NCI-H345 (cell line): ENCODE measurements around the gene FAM13A.

Source experiments
- DNase-seq: peaks from one replicate; lab custom pipeline; 2025; lab: John Stamatoyannopoulos, UW

The FAM13A gene

DNA sequence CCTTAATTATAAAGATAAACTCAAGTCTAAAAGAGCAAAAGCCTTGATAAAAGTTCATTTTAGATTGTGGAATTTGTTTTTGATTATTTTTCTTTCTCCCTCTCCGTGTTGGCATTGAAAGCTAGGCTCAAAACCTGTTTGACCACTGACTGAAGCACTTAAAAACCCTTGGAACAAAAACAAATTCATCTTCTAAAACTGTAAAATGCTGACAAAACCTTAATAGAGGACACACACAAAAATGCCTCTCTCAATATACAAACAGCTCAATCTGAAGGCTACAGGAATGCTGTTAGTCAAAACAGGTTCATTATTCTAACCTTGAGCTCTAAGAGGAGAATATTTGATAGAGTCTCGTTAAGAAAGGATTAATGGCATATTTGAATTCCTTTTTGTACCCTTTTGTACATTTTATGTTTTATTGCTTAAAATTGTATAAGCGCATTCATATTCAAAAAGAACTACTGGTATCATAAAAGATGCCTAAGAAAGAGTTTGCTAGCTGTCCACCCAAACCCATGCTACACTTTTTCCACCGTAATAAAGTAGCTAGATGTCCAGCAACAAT is 285.0 kb downstream of the FAM13A start:
- DNase-seq = no peak

DNA sequence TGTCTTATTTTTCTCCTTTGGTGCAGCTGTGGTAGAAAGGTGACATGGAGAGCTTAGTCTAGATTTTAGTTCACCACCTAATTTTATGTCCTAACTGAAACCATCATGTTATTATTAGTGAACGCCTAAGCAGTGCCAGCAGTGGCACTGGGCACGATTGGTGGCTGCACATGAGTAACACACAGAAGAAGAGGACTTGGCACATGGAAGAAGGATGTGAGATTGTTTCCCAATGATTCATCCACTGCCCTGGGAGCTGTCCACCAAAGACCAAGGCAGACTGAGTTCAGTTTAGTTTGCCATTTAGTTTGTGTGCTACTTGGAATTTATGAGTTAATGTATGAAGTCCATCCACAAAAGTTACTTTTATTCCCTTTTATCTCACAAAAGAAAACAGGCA is 291.3 kb downstream of the FAM13A start:
- no peak for DNase-seq

DNA sequence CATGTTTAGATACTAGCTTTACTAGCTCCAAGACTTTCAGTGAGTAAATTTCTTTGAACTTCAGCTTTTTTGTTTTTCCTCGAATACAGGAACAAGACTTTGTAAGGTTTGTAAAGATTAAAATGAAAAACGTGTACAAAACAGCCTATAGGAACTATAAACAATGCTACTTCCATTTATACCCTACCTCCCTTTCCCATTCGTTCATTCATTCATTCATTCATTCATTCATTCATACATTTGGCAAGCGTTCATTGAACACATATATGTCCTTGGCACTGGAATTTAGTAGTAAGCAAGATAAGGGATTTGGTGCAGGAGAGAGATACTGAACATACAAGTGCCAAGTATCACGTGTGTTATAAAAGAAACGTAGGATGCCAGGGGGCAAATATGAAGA is 293.9 kb downstream of the FAM13A start:
- no peak for DNase-seq

DNA sequence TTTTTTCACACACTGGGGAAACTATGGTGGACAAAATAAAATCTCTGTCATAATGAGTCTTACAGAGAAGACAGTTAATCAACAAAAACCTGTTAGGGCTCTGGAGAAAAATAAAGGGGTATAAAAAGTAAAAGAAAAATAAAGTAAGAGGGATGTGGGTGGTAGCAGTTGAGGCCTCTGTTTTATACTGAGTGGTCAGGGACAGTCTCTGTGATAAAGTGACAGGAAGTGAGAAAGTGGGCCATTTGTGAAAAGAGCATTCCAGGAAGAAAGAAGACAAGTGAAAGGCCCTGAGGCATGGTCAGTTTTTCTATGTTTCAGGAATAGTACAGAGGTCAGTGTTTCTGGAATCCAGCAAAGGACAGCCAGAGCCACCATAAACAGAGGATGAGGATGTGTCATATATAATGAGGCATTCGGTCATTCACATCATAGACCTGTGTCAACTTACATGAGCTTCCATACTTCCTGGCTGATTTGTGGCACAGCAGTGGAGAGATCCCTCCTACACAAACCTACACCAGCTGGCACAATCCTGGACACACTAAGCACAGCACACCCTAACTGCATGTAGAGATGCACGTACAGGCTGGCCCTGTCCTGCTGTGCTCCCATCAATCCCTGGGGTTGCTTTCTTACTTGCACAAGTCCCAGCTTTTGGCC is 295.0 kb downstream of the FAM13A start:
- DNase-seq = no peak

DNA sequence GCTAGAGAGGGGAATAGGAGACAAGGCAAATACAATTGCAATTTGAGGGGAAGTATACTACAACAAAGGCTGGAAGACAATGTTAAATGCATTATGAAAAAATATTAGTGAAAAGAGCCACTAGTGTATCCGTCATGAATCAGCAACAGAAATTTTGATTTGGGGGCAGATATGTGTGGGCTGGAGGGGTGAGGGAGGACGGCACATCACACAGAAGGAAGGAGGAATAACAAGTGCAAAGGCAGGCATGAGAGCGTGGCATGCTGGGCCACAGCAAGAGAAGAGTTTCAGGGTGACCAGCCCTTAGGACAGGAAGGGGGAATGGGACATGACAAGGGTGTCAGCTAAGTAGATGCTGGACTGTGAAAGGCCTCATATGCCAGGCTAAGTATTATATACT is 295.6 kb downstream of the FAM13A start:
- DNase-seq = no peak

DNA sequence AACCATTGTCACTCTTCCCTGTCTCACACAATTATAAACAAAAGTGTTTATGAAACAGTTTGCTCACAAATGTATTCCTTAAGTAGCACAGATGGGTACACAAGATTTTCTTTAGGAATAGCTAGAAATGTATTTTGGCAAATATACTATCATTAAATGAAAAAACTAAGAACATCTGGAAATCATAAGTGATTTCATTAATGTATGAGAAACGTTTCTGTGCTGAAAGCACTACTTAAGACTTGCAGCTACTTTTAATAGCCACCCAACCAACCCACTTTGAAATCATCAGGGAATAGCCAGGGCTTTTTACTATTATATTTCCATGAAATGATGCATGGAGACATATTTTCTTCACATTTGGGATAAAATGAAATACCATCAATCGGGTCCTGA is 297.1 kb downstream of the FAM13A start:
- DNase-seq = no peak

DNA sequence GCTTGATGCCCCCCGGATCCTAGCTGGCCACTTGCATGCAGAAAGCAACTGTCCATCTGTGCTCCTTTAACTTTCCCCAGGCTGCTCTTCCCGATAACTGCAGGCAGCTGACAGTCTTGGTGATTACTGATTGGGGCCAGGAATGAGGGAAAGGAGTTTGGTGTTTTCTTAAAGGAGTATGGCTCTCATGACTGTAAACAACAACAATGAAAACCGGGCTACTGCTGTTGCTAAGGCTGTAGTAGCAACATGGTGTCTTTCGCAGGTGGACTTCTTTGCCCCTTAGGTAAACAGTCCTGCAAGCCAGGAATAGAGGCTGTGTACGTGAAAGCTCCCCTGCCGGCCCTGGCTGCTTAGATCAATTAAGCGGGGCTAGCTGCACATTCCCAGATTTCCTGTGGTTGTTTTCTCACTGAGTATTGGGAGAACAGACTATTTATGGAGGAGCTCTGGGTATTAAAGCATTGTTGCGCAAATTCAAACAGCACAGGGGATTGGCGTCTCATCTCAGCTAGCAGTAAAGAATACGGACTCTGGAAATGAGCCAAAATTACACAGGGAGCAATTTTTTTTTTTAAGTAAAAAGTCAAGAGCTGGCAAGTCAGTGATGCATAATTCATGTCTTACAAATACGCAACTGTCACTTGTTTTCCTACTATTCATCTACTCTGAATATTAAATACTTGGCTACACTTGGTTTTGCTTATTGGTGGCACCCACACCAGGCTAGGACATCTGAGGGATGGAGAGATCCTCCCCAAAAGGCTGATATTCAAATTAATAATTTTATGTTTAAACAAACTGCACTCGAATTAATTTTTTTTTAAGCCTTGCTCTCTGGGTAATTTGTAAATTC is 297.7 kb downstream of the FAM13A start:
- peak; percentile 40 for DNase-seq

DNA sequence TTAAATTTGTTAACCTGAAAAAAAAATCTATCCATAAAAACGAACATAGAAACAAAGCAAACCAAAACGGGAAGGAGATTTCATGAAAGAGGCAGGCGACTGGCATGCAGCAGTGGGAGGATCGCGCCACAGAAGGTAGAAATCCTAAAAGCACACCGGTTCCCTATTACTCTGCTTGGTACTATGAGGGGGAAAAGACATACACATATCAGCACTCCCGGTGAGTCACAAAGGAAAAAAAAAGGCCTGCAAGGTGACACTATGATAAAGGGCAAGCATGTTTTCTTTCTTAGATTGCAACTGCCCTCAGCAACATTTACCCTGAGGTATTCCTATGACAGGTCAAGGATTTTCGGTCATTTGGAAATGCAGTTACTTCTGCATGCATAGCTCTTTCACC is 298.7 kb downstream of the FAM13A start:
- DNase-seq = no peak

DNA sequence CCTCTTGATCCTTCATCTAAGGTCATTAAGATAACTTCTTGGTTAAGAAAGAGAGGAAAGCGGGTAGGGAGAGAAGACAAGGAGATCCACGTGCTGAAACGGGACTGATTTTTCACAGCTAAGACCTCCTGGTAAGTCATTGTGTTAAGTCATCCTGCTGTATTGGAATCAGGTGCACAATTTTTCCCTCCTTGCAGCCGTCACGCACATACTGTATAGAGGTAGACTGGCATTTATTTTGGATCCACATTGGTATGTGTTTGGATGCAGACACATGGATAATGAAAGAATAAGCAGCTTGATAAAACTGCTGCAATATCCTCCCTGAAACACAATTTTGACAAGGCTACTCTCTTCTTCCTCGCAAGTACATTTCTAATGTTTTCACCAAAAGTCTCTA is 299.2 kb downstream of the FAM13A start:
- DNase-seq = no peak

DNA sequence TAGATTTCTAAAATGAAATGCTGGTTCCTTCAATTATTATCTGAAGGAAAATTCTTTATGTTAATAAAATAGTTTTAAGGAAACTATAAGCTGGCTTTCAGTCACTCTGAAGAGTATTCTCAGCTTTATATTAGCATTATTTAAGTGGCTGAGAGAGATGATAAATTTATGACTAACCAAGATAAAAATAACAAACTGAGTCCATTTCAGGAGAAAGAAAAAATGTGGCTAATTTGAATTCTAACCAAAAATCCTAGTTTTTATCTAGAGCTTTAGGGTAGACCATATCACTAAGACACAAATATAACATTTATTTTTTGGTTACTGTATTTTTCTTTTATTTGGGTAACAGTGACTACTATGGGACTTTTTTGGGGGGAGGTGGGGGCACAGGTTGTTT is 299.9 kb downstream of the FAM13A start:
- no peak for DNase-seq

DNA sequence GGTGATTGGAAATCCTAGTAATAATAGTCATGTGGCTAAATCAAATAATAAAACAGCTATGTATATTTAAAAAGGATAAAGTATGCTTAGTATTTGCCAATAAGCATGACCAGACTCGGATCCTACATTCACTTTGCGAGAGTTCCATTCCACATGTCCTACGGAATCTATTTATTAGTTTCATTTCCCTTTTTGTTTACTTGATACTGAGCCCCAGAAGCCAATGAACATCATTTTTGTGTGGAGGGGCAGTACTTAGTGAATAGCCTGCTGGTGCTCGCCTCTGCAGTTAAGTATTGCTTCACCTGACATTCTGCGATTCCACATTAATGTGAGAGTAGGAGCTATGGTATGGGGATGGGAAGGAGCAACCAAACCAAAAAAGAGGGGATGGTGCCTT is 300.8 kb downstream of the FAM13A start:
- DNase-seq = no peak

DNA sequence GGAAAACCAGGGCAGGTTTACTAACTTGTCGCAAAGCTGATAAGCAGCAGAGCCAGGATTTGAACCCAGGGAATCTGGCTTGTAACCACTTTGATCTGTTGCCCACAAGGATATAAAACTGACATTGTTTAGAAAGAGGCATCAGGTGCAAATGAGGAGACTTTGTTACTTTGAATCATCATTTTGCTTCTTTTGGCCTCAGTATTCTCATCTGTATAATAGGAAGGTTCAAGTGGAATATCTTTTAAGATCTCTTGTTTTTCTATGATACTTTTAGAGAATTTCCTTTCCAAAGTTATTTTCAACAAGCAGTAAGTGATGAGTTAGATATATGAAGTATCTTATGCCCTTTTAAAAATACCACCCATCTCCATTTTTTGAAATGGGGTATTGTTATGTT is 301.5 kb downstream of the FAM13A start:
- no peak for DNase-seq

DNA sequence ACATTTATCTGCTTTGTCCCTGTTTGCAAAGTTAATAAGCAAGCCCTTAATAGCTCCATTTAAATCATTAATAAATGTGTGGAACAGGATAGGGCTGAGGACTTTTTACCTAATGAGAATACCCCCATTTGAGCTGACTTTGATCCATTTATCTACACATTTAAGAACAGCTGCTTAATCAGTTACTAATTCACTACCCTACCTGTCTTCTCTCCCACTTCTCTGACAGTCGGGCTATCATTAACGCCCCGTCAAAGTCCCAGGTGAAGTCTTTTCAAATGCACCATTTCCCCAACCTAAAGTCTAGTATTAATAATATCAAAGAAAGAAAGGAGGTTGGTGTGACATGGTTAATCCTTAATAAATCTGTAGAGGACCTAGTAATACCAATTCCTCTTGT is 302.2 kb downstream of the FAM13A start:
- DNase-seq = no peak

DNA sequence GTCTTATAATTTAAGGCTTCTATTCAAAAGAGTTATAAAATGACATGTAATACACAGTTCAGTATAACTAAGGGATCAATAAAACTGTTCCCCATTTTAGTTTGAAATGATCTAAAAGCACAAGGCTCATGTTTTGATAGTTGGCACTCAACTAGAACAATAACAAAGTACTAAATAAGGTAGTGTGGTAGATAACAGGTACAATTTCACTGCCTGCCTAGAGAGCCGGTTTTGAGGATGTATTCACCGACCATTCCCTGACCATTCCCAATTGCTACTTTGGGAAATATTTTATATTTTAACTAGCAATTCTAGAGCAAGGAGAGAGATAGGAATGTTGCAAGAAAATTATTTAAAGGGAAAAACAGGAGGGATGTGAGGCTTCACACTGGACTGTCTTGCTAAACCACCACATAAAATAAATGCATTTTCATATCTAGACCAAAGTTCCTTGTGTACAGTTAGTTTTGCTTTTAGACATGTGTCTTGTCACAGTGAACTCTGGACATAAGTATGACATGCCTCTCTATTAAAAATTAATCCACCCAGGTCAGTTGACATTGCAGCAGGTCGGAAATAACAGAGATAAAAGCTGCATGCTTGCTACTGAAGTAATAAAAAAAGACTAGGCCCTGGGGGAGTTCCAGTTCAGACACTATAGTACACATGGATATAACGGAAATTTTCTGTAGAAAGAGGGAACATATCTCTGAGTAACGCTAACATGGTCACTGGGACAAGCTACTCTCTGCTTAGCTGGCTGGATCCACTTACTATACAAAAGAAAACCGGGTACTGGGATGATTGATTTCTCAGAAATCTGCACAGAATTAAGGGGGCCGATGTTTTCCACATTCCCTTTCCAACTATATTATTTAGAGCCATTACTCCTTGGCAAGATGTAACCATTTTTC is 303.1 kb downstream of the FAM13A start:
- DNase-seq = no peak

DNA sequence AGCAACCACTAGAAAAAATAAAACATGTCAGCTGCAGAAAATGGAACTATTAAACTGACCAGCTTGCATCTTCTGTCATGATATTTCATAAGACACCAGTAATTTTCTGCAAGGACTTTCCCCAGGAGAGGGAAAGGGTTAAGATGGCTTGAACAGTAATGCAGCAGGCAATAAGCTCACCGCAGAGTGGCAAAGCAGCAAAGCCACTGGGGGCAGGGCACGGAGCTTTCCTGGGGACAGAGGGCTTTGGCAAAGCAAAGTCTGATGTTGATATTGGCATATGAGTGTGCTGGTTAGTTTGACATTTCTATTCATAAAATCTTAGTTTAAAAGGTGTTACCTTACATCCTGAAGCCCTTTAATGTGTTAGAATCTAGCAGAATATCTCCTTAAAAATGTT is 304.2 kb downstream of the FAM13A start:
- no peak for DNase-seq

DNA sequence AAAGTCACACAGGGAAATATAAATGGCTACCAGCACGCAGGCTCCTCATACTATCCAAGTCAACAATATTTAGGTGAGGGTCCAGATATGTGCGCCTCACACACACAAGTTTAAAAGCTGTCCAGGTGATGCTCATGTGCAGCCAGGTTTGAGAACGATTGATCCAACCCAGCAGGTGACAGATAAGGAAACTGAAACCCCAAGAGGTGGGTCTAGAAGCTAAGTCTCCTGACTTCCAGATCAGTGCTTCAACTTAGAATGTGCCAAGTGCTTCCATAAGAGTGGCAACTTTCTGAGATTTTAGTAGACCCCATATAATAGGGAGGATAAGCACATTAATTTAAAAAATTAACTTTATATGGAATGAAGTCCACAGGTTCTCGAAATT is 304.9 kb downstream of the FAM13A start:
- no peak for DNase-seq

DNA sequence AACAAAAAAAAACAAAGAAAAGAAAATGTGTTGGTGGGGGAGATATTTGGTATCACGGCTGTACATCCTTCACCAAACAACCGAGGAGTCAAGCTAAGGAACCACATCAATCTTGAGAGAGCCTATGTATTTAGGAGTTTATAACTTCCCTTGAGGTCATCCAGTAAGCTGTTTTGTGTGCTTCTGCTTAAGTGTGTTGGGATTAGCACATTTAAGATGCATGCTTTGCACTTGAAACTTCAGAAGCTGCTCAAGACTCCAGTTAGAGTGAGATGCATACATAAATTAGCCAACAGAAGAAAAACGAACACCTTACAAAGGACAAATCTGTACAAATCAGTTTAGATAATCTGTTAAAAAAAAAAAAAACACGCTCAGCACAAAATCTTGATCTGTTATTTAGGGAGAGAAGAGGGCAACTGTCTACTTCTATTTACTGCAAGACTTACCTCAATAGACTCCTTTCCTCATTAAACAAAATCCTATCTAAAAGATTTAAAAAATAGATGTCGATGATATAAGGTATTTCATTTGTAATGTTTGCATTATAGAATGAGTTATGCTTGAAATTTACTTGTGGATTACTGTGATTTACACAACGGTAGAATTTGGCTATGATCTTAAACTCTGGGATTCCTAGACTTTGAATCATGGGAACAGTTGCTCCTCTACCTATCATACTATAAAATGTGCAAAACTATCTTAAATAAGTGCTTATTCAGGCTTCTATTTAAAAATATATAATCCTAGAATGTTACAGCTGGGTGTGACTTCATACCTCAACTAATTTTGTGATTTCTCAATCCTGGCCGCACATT is 305.5 kb downstream of the FAM13A start:
- no peak for DNase-seq

DNA sequence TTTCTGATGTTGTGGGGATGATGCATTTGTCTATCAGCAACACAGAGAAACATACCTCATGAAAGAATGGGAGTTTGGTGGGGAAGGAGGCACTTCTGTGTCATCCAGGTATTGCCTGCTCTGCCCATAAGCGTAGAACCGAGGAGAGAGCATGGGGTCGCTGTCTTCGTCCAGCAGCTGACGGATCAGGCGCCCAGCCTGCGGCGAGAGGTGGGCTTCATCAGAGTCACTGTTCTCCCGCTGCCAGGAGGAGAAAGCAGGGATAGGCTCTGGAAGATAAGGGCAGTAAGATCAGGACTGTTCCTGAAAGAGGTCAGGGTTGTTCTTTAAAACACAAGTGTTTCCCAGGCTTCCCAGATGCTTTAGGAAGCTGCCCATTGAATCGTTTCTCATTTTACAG is 306.6 kb downstream of the FAM13A start:
- DNase-seq = no peak

DNA sequence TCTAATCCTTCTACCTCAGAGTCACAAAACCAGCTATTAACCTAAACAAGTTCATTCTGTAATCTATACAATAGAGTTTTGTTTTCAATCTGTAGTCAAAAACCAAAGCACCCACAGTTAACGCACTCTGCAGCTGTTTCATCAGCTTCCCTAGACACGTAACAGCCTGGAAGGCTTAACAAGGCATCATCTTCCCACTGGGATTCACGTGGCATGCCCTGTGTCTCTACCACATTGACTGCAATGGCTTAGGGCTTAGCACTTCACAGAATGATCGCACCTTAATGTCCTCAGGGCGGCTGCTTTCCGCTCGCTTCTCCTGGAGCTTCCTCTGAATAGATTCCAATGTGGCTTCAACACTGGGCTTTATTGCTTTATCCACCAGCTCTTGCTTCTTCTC is 309.6 kb downstream of the FAM13A start:
- DNase-seq = no peak

DNA sequence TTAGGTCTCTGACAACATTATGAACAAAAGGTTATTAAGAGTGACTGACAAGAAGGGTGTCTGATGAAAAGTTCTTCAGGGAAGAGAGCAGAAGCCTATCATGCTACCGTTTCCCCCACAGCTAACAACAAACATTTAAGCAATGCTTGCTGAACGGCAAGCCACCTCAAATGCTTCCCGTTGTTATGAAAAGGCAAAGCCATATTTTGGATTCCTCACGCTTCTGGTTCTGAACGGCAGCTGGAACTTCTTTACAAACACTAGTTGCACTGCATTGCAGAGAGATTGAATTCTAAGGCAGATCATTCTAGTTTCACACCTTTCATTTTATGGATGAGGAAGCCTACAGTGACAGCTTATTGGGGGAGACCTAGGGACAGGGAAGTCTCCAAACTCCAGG is 310.8 kb downstream of the FAM13A start:
- DNase-seq = no peak

DNA sequence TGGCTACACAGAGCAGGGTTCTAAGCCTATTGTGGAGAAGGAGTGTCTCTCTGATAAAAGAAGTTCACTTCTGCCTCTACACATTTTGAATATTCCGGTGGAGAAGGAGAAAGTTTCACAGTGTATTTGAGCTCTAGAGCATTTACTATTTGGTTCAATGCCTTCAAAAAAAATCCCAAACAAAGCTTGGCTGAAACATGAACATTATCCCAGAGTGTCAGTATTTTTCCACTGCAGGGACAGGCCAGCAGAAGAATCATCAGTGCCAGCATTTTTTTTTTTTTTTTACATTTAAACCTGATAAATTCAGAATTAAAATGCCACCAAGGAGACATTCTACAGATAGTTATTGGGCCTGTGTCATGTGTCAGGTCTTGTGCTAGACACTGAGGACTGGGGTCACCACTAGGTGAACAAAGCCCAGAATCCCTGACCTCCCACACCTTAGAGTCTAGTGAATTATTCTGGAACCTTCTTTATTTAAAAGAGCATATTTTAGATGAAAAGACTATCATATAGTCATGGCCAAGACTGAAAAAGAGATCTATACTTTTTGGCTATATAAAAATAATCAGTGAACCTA is 311.3 kb downstream of the FAM13A start:
- no peak for DNase-seq
